PFSK-1 (cell line): ENCODE data around the gene DNAH10.

Experiments
- FOXP2 ChIP-seq: optimal IDR thresholded peaks from 2 replicates; pipeline ENCODE3; 2011; ENCODE audit warnings: borderline replicate concordance, control low read depth, inconsistent platforms; ENCODE audit not compliant: insufficient read depth; ENCODE audit errors: extremely low read length, extremely low read depth
- POLR2AphosphoS5 ChIP-seq: IDR thresholded peaks from 2 replicates; pipeline ENCODE4 v1.6.1; 2012; ENCODE audit warnings: low read depth, mild to moderate bottlenecking, control low read depth, low read length, moderate library complexity
- SIN3A ChIP-seq: IDR thresholded peaks from 2 replicates; pipeline ENCODE4 v1.6.1; 2012; ENCODE audit warnings: mild to moderate bottlenecking, low read length, moderate library complexity, borderline replicate concordance; ENCODE audit not compliant: insufficient read depth
- TAF1 ChIP-seq: IDR thresholded peaks from 2 replicates; pipeline ENCODE4 v1.6.1; 2012; ENCODE audit warnings: low read length, control low read depth, borderline replicate concordance; ENCODE audit not compliant: insufficient read depth
- TF ChIP-seq, protein P1 (sequence below), 2 experiments: IDR thresholded peaks; 2 replicates each; pipeline versions ENCODE4 v1.6.1 to v1.8.0; 2011 to 2012; ENCODE audit warnings: low read depth in 2 of 2, low read length in 2 of 2, control low read depth in 1 of 2, inconsistent platforms in 1 of 2, mild to moderate bottlenecking in 1 of 2, moderate library complexity in 1 of 2; ENCODE audit not compliant: insufficient read depth in 1 of 2

The DNAH10 gene

DNA sequence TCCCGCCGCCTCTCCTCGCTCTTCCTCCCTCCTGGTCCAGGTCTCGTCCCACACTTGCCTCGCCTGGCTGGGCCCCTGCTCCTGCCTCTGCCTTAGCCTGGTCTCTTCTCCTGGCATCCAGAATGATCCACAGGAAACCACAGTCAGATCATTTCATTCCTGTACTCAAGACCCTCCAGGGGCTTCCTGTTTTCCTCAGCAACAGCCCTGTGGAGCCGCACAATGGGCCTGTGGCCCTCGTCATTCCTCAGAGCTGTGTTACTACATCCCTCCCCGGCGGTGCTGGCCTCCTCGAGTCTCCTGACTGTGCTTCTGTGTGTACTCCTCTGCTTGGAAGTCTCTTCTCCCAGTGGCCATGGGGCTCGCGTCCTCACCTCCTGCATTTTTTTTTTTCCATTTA lies 29.9 kb upstream of the DNAH10 start:
- TF ChIP-seq POLR2AphosphoS5 (no peak), SIN3A (no peak), FOXP2 (no peak), TAF1 (no peak)
- TF ChIP-seq, protein P1, sequence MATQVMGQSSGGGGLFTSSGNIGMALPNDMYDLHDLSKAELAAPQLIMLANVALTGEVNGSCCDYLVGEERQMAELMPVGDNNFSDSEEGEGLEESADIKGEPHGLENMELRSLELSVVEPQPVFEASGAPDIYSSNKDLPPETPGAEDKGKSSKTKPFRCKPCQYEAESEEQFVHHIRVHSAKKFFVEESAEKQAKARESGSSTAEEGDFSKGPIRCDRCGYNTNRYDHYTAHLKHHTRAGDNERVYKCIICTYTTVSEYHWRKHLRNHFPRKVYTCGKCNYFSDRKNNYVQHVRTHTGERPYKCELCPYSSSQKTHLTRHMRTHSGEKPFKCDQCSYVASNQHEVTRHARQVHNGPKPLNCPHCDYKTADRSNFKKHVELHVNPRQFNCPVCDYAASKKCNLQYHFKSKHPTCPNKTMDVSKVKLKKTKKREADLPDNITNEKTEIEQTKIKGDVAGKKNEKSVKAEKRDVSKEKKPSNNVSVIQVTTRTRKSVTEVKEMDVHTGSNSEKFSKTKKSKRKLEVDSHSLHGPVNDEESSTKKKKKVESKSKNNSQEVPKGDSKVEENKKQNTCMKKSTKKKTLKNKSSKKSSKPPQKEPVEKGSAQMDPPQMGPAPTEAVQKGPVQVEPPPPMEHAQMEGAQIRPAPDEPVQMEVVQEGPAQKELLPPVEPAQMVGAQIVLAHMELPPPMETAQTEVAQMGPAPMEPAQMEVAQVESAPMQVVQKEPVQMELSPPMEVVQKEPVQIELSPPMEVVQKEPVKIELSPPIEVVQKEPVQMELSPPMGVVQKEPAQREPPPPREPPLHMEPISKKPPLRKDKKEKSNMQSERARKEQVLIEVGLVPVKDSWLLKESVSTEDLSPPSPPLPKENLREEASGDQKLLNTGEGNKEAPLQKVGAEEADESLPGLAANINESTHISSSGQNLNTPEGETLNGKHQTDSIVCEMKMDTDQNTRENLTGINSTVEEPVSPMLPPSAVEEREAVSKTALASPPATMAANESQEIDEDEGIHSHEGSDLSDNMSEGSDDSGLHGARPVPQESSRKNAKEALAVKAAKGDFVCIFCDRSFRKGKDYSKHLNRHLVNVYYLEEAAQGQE (IDR thresholded peaks at IDR 0.05; ENCODE audit: insufficient read depth in 1 of 2, low read depth in 2 of 2, low read length in 2 of 2): no peak

DNA sequence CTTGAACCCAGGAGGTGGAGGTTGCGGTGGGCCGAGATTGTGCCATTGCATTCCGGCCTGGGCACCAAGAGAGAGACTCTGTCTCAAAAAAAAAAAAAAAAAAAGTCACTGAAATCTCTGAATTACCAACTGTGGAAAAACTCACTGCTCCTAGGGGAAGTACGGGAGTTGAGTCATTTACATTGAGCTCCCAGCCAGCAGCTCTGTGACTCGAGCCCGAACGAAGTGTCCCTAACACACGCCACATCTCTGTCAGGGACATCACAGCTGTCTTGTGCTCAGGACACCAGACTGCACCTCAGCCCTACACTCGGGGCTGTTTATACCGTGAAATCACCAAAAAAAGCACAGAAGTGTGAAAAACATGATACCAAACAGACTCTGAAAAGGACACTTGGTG lies 28.9 kb upstream of the DNAH10 start:
- TF ChIP-seq FOXP2 (no peak), TAF1 (no peak), POLR2AphosphoS5 (no peak), SIN3A (no peak)
- TF ChIP-seq, protein P1 (IDR thresholded peaks at IDR 0.05; ENCODE audit: insufficient read depth in 1 of 2, low read depth in 2 of 2, low read length in 2 of 2): no peak

DNA sequence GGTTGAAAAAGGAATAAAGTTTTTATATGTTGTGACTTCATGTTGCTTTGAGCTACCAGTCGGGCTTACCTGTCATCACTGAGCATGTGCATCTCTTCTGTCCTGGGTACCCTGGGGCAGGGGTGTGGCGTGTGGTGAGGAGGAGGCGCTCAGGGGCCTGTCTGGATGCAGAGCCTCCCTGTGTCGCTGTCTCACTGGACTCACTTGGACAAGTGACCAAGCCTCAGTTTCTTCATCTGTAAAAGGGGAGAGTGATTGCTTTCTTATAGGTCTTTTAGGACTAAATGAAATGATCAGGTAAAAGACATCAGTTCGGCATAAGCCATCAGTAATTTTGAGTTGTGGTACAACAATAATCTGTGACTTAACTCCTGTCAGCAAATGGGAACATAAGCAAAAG lies 27.8 kb upstream of the DNAH10 start:
- TF ChIP-seq, protein P1 (IDR thresholded peaks at IDR 0.05; ENCODE audit: insufficient read depth in 1 of 2, low read depth in 2 of 2, low read length in 2 of 2): no peak
- TF ChIP-seq SIN3A (no peak), FOXP2 (no peak), POLR2AphosphoS5 (no peak), TAF1 (no peak)

DNA sequence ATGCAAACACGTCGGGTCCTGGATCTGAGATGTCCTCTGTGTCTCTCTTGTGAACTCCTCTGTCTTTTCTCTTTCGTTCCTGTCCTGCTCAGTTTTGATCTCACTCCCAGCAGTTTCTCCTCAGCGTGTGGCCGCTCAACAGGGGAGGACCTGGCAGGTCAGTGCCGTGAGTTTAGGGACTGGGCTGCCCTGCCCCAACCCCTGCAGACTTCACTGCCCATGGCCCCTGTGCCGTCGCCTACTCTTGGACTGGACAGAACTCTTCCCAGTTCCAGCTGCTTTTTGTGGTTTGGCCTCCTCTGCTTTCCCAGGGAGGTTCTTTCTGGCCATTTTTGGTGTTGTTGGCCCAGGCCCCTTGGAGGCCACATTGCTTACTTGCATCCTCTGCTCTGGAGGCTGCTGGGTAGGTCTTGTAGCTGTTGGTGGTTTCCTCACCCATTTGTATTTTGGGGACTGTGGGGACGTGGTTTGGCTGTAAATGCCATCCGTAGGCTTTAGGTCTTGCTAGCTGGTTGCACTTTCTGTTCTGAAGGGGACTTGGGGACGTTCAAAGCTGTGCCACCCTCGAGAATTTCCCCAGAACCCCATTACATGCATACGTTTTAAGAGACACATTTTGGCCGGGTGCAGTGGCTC lies 20.0 kb upstream of the DNAH10 start:
- TF ChIP-seq SIN3A: no peak
- TF ChIP-seq, protein P1 (IDR thresholded peaks at IDR 0.05; ENCODE audit: insufficient read depth in 1 of 2, low read depth in 2 of 2, low read length in 2 of 2): no peak
- no peak for TF ChIP-seq TAF1
- TF ChIP-seq POLR2AphosphoS5: no peak

DNA sequence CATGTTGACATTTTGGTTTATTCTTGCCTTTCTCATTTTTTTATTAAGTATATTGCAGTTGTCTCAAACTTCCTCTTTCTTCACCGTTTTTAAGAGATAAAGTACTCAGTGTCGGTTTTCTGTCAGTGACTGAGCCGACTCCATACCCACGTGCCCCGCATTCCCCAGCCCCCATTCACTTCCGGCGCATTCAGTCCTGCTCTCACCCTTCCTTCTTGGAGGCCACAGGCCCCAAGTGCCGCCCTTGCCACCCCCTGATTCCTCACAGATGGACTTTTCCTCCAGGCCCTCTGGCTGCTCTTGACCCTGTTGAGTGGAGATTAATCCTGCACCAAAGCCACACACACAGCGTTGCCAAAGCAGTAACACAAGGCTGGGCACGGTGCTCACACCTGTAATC lies 19.1 kb upstream of the DNAH10 start:
- TF ChIP-seq TAF1 (no peak), SIN3A (no peak), FOXP2 (no peak), POLR2AphosphoS5 (no peak)
- TF ChIP-seq, protein P1 (IDR thresholded peaks at IDR 0.05; ENCODE audit: insufficient read depth in 1 of 2, low read depth in 2 of 2, low read length in 2 of 2): no peak
